K562 (cell line): ENCODE results near the gene SVBP. TPM values are rescaled to one million over a fixed set of nuclear protein-coding genes. Genes with fewer than 3 reads are reported as not detected.

ENCODE experiments used
- ASH1L ChIP-seq: fragments of 450-650 bp; IDR thresholded peaks from 2 replicates; pipeline ENCODE4 v1.6.1; 2018; ENCODE audit warnings: borderline replicate concordance, mild to moderate bottlenecking, low read depth; ENCODE audit not compliant: partially characterized antibody
- BRD9 ChIP-seq: fragments of 450-650 bp; IDR thresholded peaks from 2 replicates; pipeline ENCODE4 v1.6.1; 2018; ENCODE audit warnings: low read depth; ENCODE audit not compliant: partially characterized antibody
- CGGBP1 ChIP-seq: fragments of 250-450 bp; sonication (Bioruptor Pico); IDR thresholded peaks from 2 replicates; pipeline ENCODE4 v1.9.0; 2021; ENCODE audit warnings: mild to moderate bottlenecking
- CTBP1 ChIP-seq: fragments of 450-650 bp; IDR thresholded peaks from 2 replicates; pipeline ENCODE4 v1.6.1; 2016; ENCODE audit warnings: borderline replicate concordance
- DNMT1 ChIP-seq: fragments of 450-650 bp; IDR thresholded peaks from 2 replicates; pipeline ENCODE4 v1.6.1; 2016; ENCODE audit warnings: antibody characterized with exemption, mild to moderate bottlenecking
- E2F1 ChIP-seq: sonication (generic); formaldehyde crosslinking; IDR thresholded peaks from 2 replicates; pipeline ENCODE4 v1.8.1; 2023; ENCODE audit warnings: mild to moderate bottlenecking, missing genetic modification reagents, moderate library complexity
- ETV6 ChIP-seq, 3 experiments: fragments of 150-350 bp in 1 of 3; sonication (generic) in 1 of 3; formaldehyde crosslinking in 1 of 3; IDR thresholded peaks; 2 replicates each; pipeline versions ENCODE4 v1.6.1 to v1.8.0; 2014 to 2022; ENCODE audit warnings: borderline replicate concordance in 2 of 3, low read depth in 2 of 3, antibody characterized with exemption in 1 of 3, low read length in 1 of 3, mild to moderate bottlenecking in 1 of 3, missing genetic modification reagents in 1 of 3
- GATAD2B ChIP-seq: fragments of 450-650 bp; IDR thresholded peaks from 2 replicates; pipeline ENCODE4 v1.6.1; 2017; ENCODE audit warnings: mild to moderate bottlenecking, borderline replicate concordance
- HINFP ChIP-seq: fragments of 450-650 bp; conservative IDR thresholded peaks from 2 replicates; pipeline ENCODE4 v1.6.1; 2016; ENCODE audit warnings: missing genetic modification characterization, low read depth, mild to moderate bottlenecking, control low read depth, missing compliant biosample characterization
- MBD2 ChIP-seq: sonication (generic); IDR thresholded peaks from 2 replicates; pipeline ENCODE4 v1.6.1; 2016; ENCODE audit warnings: low read depth, borderline replicate concordance
- NBN ChIP-seq: fragments of 450-650 bp; IDR thresholded peaks from 2 replicates; pipeline ENCODE4 v1.6.1; 2016; ENCODE audit warnings: low read depth, mild to moderate bottlenecking
- POLR2B ChIP-seq: fragments of 450-650 bp; IDR thresholded peaks from 2 replicates; pipeline ENCODE4 v1.6.1; 2018; ENCODE audit warnings: low read depth; ENCODE audit not compliant: partially characterized antibody
- POLR2H ChIP-seq: IDR thresholded peaks from 2 replicates; pipeline ENCODE4 v1.6.1; 2016; ENCODE audit warnings: missing genetic modification characterization, low read depth, mild to moderate bottlenecking, control low read depth, missing compliant biosample characterization, moderate library complexity
- PREB ChIP-seq: sonication (generic); formaldehyde crosslinking; IDR thresholded peaks from 2 replicates; pipeline ENCODE4 v1.8.1; 2023; ENCODE audit warnings: mild to moderate bottlenecking, missing genetic modification reagents
- RUNX1 ChIP-seq: sonication (generic); IDR thresholded peaks from 2 replicates; pipeline ENCODE4 v1.6.1; 2016; ENCODE audit warnings: antibody characterized with exemption, low read depth
- SMARCA4 ChIP-seq: fragments of 450-650 bp; IDR thresholded peaks from 2 replicates; pipeline ENCODE4 v1.6.1; 2016
- STAG1 ChIP-seq: sonication (generic); formaldehyde crosslinking; IDR thresholded peaks from 2 replicates; pipeline ENCODE4 v1.5.0; 2020; ENCODE audit warnings: missing genetic modification reagents, borderline replicate concordance
- TEAD4 ChIP-seq, 2 experiments: sonication (generic) in 1 of 2; formaldehyde crosslinking in 1 of 2; IDR thresholded peaks; 2 replicates each; pipeline versions ENCODE4 v1.6.1 to v1.8.0; 2012 to 2022; ENCODE audit warnings: borderline replicate concordance in 1 of 2, inconsistent platforms in 1 of 2, low read length in 1 of 2, mild to moderate bottlenecking in 1 of 2, missing genetic modification reagents in 1 of 2
- TGIF2 ChIP-seq: sonication (generic); formaldehyde crosslinking; IDR thresholded peaks from 2 replicates; pipeline ENCODE4 v1.8.1; 2022; ENCODE audit warnings: mild to moderate bottlenecking, missing genetic modification reagents, moderate library complexity
- ZBTB2 ChIP-seq: fragments of 450-650 bp; IDR thresholded peaks from 2 replicates; pipeline ENCODE4 v1.6.1; 2016; ENCODE audit warnings: antibody characterized with exemption
- ZNF175 ChIP-seq: fragments of 200-800 bp; sonication (Bioruptor generic); IDR thresholded peaks from 2 replicates; pipeline ENCODE4 v1.6.1; 2016; ENCODE audit warnings: low read depth, mild to moderate bottlenecking, missing genetic modification characterization, missing compliant biosample characterization
- ZSCAN32 ChIP-seq: fragments of 450-650 bp; formaldehyde crosslinking; IDR thresholded peaks from 2 replicates; pipeline ENCODE4 v1.4.0; 2020; ENCODE audit warnings: mild to moderate bottlenecking, moderate library complexity
- polyA plus RNA-seq, 8 experiments: library from polyadenylated mRNA; depleted of rRNA in 4 of 8; stranded (reverse) in 5 of 8; unstranded in 3 of 8; fragments of >200 nt; fragmentation: Nextera tagmentation in 2 of 8; fragmentation: Illumina TruSeq in 1 of 8; extraction: Ambion mirVana in 2 of 8; extraction: Trizol in 1 of 8; gene quantifications; 2 replicates each; pipeline versions ENCODE4 v1.2.1 to v1.2.3, GENCODE V29; 2011 to 2014; ENCODE audit warnings: inconsistent platforms in 1 of 8, missing spikeins in 1 of 8
- total RNA-seq, 7 experiments: library from RNA; depleted of rRNA in 6 of 7; stranded (reverse); fragments of >200 nt in 6 of 7; fragmentation: Illumina TruSeq in 2 of 7; extraction: Trizol in 2 of 7; gene quantifications; 2 replicates each; pipeline versions ENCODE4 v1.2.1 to v1.2.3, GENCODE V29; 2011 to 2021; ENCODE audit warnings: low replicate concordance in 1 of 7

The SVBP gene
- total and polyA plus RNA-seq, 9 of the 15 experiments (the other 6 are each of a cell fraction or from before 2014, with no cell fraction given) = 31.7 to 49.7 (median 40.0) TPM

- TF ChIP-seq TEAD4 (IDR thresholded peaks at IDR 0.05; ENCODE audit: low read length) = peak; percentile 98
- TF ChIP-seq TEAD4 (CRISPR knock-in tag; IDR thresholded peaks at IDR 0.05; ENCODE audit: borderline replicate concordance) = no peak
- TF ChIP-seq CTBP1 = peak; percentile 80
- TF ChIP-seq POLR2H (tag) = no peak
- peak; percentile 94 for TF ChIP-seq NBN
- peak; percentile 35 for TF ChIP-seq POLR2B
- TF ChIP-seq ZNF175 = no peak
- TF ChIP-seq TGIF2 = no peak
- TF ChIP-seq E2F1 (CRISPR knock-in tag) = no peak
- peak; percentile 76; the same call in 1 of the 2 replicates for TF ChIP-seq RUNX1
- peak; percentile 32 for TF ChIP-seq ASH1L
- TF ChIP-seq DNMT1 = no peak
- TF ChIP-seq STAG1 = no peak
- TF ChIP-seq PREB (CRISPR knock-in tag) = no peak
- peak; percentile 74 for TF ChIP-seq BRD9
- peak; percentile 82 for TF ChIP-seq MBD2
- TF ChIP-seq GATAD2B = peak; percentile 93
- 0 out of 2 replicates have a peak, but pooled peaks have one; percentile 53 for TF ChIP-seq CGGBP1 (CRISPR knock-in tag)
- peak; percentile 10 to 45; a peak in 2 of 4 replicates for TF ChIP-seq ETV6 (IDR thresholded peaks at IDR 0.05; ENCODE audit: borderline replicate concordance in 1 of 2, low read depth in 2 of 2, low read length in 1 of 2)
- no peak for TF ChIP-seq ETV6 (CRISPR knock-in tag; IDR thresholded peaks at IDR 0.05; ENCODE audit: borderline replicate concordance)
- peak; percentile 100 for TF ChIP-seq SMARCA4
- peak; percentile 90 for TF ChIP-seq ZBTB2
- TF ChIP-seq ZSCAN32 (CRISPR knock-in tag) = no peak
- TF ChIP-seq HINFP = 0 out of 2 replicates have a peak, but pooled peaks have one; percentile 40
Measured at GRCh38 chr1:42825036-42825851, 8.0 kb upstream of the SVBP start (continued).
